Activated T-cell treated with anti-CD3 and anti-CD28 coated beads, Interleukin-2, amount 50 U/mL, for 24 hours (primary cell): Measurements from ENCODE around the gene ERP27.
A peak's percentile ranks its signal among the peaks of the same experiment; 100 is the strongest.

Experiments
- DNase-seq: peaks from one replicate; pipeline ENCODE4 v3.0.0-alpha.2; 2020
- H3K27ac Mint-ChIP-seq: 2 replicates; pipeline ENCODE4 v1.8.0; 2020; ENCODE audit warnings: mild to moderate bottlenecking, mixed read lengths
- H3K27me3 Mint-ChIP-seq: 2 replicates; pipeline ENCODE4 v1.8.0; 2020; ENCODE audit warnings: mixed read lengths
- H3K36me3 Mint-ChIP-seq: 2 replicates; pipeline ENCODE4 v1.8.0; 2020; ENCODE audit warnings: low read depth, mixed read lengths
- H3K4me1 Mint-ChIP-seq: 2 replicates; pipeline ENCODE4 v1.8.0; 2020; ENCODE audit warnings: low read depth, mixed read lengths
- H3K4me3 Mint-ChIP-seq: 2 replicates; pipeline ENCODE4 v1.8.0; 2020; ENCODE audit warnings: mild to moderate bottlenecking, moderate library complexity, mixed read lengths
- H3K9me3 Mint-ChIP-seq: 2 replicates; pipeline ENCODE4 v1.8.0; 2020; ENCODE audit warnings: mixed read lengths

ERP27 gene

DNA sequence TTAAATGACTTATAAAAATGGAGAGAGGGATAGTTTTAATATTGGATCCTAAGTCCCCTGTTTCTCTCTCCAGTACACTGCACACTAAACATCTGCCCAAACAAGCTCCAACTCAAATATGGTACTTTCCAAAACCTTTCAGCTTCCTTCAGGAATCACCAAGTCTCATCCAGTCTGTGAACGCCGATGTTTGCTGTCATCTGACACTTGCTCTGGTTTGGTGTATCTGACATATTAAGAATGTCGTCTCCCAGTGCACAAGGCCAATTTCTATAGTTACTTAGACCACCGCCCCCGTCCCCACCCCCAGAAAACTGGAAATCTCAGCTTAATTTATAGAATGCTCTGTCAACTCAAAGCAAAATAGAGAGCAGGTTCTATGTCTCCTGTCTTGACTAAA is 47.6 kb downstream of the ERP27 start:
- Mint-ChIP-seq H3K27me3 (peaks cover under 1% of the 10 kb centered on the region), H3K4me1 (peaks cover 7% of the 10 kb centered on the region), H3K27ac (no peak overlapping the region), H3K4me3 (no peak overlapping the region), H3K36me3 (no peaks in the 10 kb centered on the region), H3K9me3 (no peaks in the 10 kb centered on the region)
- no peak for DNase-seq

DNA sequence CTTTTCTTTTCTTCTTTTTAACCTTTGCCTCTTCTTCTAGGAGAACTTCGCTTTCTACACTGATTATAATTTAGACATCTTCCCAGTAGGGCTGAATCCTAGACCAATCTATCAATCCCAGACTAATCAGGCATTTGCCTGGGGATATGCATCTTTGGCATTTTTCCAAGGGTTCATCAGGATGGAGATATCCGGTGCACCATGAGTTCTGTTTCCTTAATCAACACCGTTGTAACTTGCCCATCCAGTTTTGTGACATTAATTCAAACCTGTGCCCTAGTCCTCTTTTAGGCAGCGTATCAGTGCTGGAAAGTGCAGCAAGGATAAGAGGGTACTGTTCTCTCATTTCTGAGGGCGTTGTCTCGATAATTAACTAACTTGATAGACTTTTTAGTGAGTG is 52.1 kb downstream of the ERP27 start:
- Mint-ChIP-seq H3K9me3 (no peaks in the 10 kb centered on the region), H3K36me3 (no peaks in the 10 kb centered on the region), H3K27ac (no peak overlapping the region), H3K27me3 (peaks cover 5% of the 10 kb centered on the region), H3K4me1 (peaks cover 25% of the 10 kb centered on the region), H3K4me3 (no peak overlapping the region)
- DNase-seq = no peak

DNA sequence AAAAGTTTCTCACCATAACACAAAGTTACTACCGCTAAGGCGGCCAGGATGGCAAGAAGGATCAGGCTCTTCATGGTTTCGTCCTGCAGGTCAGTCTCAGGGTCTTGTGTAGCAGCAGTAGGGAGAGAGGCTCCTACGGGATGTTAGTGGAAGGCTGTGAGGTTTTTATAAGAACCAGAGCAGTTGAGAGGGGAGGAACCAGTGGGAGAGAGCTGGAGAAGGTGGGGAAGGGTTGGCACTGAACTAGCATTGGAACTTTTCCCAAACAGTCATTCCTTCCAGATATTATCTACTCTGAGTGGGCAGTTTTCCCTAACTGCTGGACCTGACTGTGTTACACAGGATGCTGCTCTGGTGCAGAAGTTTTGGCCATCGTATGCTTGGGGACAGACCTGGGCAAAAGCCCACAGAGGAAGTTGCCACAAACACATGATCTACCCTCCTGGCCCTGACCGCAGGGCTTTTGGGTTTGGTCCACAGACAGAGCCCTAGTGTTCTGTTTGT is 52.6 kb downstream of the ERP27 start, which contains the start of gene MGP:
Gene MGP (minus strand): TSS at position 137 of the 504 bp plus-strand sequence. CDS start 63 bp downstream, at position 74.
- peak within 1 kb of the TSS; percentile 60 for H3K27ac Mint-ChIP-seq
- H3K36me3 Mint-ChIP-seq = no peaks in the 10 kb centered on the region
- DNase-seq = no peak
- H3K9me3 Mint-ChIP-seq = no peaks in the 10 kb centered on the region
- H3K27me3 Mint-ChIP-seq = peaks cover 5% of the 10 kb centered on the region
- H3K4me3 Mint-ChIP-seq = peak within 1 kb of the TSS; percentile 51
- H3K4me1 Mint-ChIP-seq = peaks cover 29% of the 10 kb centered on the region

DNA sequence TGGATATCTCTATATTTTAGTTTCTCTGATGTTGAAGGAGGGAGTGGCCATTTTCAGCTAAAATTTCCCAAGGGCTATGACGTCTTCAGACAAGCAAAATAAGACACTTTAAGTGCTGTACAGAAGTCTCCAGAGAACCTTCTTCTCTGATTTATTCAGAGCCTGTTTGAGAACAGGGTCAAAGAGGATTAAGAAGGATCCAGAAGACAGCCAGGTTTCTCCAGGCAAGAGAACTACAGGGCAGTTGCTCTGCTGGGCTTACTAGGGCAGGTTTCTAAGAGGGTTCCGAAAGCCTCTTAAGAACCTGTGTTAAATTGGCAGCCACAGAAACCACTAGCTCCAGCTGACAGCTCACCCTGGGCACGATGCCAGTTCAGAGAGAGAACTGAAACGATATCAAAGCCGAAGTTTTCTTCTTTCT is 53.9 kb downstream of the ERP27 start:
- no peaks in the 10 kb centered on the region for H3K36me3 Mint-ChIP-seq
- peak overlapping the region; percentile 51 for H3K4me3 Mint-ChIP-seq
- DNase-seq = peak; percentile 74
- peaks cover 5% of the 10 kb centered on the region for H3K27me3 Mint-ChIP-seq
- no peaks in the 10 kb centered on the region for H3K9me3 Mint-ChIP-seq
- H3K27ac Mint-ChIP-seq = peak overlapping the region; percentile 60
- peaks cover 35% of the 10 kb centered on the region for H3K4me1 Mint-ChIP-seq

DNA sequence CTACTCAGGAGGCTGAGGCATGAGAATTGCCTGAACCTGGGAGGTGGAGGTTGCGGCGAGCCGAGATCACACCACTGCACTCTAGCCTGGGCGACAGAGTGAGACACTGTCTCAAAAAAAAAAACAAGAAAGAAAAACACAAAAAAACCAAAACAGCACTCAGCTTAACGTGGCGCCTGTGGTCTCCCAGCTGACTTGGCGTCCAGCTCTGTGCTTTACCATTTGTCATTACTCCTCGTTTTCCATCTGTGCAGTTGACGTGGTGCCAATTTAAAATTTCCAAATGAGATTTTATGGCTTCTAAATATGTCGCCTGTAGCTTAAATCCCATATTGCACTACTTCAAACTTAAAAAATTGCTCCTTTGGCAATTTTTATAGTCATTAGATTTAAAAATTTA is 54.7 kb downstream of the ERP27 start:
- DNase-seq = no peak
- H3K4me3 Mint-ChIP-seq = no peak overlapping the region
- H3K9me3 Mint-ChIP-seq = no peaks in the 10 kb centered on the region
- no peak overlapping the region for H3K27ac Mint-ChIP-seq
- no peaks in the 10 kb centered on the region for H3K36me3 Mint-ChIP-seq
- peaks cover 35% of the 10 kb centered on the region for H3K4me1 Mint-ChIP-seq
- peaks cover 5% of the 10 kb centered on the region for H3K27me3 Mint-ChIP-seq

DNA sequence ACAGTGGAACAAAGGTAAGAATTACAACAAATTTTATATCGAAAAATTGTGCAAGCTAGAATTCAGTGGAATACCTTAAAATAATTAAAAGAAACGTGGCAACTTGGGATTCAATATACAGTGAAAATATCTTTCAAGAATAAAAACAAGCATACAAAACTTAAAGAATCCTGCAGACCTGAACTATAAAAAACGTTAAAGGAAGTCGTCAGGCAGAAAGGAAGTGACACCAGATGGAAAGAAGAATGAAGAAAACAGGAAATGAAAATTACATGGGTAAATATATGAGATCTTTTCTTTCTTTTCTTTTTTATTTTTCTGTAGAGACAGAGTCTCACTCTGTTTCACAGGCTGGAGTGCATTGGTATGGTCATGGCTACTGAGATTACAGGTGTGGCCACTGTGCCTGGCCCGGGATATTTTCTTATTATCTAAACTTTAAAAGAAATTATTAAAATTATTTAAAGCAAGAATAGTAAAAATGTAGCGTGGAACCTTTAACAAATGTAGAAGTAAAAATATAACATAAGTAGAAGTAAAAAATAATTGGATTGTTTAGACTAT is 57.4 kb downstream of the ERP27 start:
- H3K36me3 Mint-ChIP-seq = no peaks in the 10 kb centered on the region
- peaks cover 30% of the 10 kb centered on the region for H3K4me1 Mint-ChIP-seq
- DNase-seq = no peak
- H3K9me3 Mint-ChIP-seq = no peaks in the 10 kb centered on the region
- H3K27me3 Mint-ChIP-seq = peaks cover 5% of the 10 kb centered on the region
- H3K4me3 Mint-ChIP-seq = no peak overlapping the region
- H3K27ac Mint-ChIP-seq = peak overlapping the region; percentile 84

DNA sequence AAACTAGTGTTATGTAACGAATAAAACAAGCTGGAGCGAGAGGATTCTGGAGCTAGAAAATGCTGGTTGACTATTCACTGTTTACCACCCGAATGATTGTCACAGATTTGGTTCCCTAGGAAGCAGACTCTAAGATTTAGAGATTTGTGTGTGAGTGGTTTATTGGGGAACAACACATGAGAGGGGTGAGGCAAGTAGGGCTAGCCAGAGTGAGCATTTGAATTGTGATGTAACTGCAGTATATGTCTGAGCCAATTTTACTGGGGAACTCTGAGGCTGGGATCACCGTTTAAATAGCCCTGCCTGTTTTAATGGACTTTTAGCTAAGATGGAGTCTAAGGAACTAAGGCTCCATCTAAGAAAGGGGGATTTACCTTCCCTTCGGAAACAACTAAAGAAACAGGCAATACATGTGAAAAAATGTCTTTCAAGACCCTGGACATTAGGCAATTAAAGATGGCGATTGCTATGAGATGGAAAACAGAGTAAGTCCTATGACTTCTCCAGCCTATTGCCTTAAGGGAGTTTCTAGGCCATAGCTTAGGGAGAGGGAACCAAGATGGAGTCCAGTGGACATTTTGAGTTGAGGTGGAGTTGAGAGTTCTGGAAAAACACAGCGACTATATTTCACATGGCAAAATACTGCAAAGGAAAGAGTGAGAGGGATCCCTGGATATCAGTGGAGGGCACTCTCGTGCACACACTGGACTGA is 59.0 kb downstream of the ERP27 start:
- Mint-ChIP-seq H3K4me3 (no peak overlapping the region), H3K9me3 (no peaks in the 10 kb centered on the region), H3K4me1 (peaks cover 17% of the 10 kb centered on the region), H3K36me3 (no peaks in the 10 kb centered on the region), H3K27ac (no peak overlapping the region), H3K27me3 (no peaks in the 10 kb centered on the region)
- DNase-seq = no peak

DNA sequence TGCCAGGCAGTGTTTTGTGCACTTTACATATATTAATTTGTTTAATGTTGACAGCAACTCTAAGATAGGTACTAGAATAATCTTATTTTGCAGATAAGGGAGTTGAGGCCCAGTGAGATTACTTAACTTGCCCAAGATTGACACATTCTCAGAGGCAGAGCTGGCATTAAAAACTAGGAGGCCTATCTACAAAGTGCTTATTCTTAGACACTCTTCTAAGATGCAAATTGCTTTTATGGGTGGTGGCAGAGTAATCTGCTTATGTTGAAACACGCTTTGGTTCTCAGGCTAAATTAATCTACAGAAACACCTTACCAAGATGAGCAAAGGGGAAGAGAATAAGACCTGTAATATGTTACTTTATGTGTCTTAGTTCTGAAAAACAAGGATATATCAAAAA is 59.8 kb downstream of the ERP27 start:
- no peak for DNase-seq
- H3K4me1 Mint-ChIP-seq = peaks cover 15% of the 10 kb centered on the region
- no peaks in the 10 kb centered on the region for H3K36me3 Mint-ChIP-seq
- no peak overlapping the region for H3K27ac Mint-ChIP-seq
- no peaks in the 10 kb centered on the region for H3K9me3 Mint-ChIP-seq
- no peak overlapping the region for H3K4me3 Mint-ChIP-seq
- no peaks in the 10 kb centered on the region for H3K27me3 Mint-ChIP-seq

DNA sequence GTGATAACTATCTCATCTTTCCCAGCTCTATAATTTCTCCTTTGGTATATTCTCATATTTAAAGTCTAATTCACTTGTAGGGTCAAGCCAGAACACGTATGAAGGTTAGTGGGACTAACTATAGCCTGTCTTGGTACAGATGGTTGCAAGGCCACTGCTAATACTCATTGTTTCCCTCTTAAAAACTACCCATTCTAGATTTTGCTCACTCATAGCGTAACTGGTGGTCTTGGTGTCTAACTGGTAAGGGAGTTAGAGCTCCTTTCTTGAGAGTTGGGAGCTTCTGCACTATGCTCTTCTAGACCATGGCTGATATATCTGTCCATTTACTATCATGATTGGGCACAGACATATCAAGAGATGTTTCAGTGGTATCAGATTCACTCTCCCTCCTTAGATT is 61.5 kb downstream of the ERP27 start:
- H3K4me1 Mint-ChIP-seq = peaks cover 13% of the 10 kb centered on the region
- H3K9me3 Mint-ChIP-seq = no peaks in the 10 kb centered on the region
- no peaks in the 10 kb centered on the region for H3K36me3 Mint-ChIP-seq
- H3K4me3 Mint-ChIP-seq = no peak overlapping the region
- H3K27me3 Mint-ChIP-seq = no peaks in the 10 kb centered on the region
- DNase-seq = no peak
- H3K27ac Mint-ChIP-seq = no peak overlapping the region

DNA sequence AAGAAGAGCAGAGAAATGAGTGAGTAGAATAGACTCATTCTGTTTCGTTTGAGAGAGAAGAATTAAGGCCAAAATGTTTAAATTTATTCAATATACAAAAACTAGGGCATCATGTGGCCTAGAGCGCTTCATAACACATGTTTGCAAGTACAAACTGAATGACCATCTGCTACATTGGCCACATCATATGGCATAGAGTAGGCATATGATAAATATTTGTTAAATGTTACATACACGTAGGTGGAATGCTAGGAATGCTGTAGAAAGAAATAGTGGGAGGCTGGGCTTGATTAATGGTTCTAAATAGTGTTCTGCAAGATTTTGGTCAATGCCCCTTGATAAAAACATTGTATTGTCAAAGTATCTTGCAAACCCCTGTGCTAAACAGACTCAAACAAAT is 63.5 kb downstream of the ERP27 start:
- Mint-ChIP-seq H3K4me1 (peaks cover 1% of the 10 kb centered on the region), H3K27ac (no peak overlapping the region), H3K36me3 (no peaks in the 10 kb centered on the region), H3K9me3 (no peaks in the 10 kb centered on the region), H3K4me3 (no peak overlapping the region), H3K27me3 (no peaks in the 10 kb centered on the region)
- no peak for DNase-seq

DNA sequence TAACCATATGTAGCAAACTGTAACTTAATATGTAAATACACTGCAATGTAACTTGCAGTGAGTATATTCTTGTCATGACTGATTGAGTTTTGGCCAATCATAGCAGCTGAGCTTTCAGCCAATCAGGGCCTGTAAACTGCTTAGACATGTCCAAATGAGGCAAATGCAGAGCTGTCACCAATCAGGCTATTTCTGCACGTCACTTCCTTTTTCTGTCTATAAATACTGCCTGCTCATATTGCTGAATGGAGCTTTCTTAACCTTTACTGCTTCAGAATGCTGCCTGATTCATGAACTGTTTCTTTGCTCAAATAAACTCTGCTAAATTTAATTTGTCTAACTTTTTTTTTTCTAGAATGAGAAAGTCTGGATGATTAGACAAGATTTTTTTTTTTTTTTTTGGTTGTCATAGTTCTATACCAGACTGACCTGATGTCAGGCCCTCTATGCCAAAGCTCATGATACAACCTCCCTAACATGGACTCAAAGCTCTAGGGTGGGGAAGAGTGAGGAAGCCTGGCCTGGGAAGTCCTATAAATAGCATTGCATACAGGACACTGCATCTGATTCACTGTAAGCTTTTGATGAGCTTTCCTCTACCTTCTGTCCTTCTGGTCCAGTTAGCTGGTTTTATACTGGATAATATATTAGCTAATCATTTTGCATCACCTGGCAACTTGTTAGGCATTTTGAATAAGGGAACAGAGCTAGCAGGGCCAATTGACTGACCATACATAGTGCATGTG is 64.7 kb downstream of the ERP27 start:
- Mint-ChIP-seq H3K4me1 (peaks cover 3% of the 10 kb centered on the region), H3K36me3 (no peaks in the 10 kb centered on the region), H3K27ac (no peak overlapping the region), H3K9me3 (no peaks in the 10 kb centered on the region), H3K27me3 (no peaks in the 10 kb centered on the region), H3K4me3 (no peak overlapping the region)
- DNase-seq = no peak

DNA sequence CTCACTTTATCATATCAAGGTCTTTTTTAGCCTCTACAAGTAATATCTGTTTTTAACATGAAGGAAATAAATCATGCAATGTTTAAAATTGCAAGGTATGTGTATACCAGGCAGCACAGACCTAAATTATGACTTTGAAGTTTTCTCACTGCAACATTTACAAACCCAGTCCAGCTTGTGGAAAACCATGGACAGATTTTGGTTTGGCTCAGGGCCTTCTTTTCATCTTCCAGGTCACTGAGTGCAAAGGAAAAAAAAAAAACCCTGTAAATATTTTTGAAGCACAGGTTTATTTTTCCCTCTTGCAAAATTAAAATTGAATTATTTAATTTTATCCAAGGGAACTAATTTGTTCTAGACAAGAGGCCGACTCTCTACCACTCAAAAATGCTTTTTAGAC is 66.5 kb downstream of the ERP27 start:
- H3K4me3 Mint-ChIP-seq = no peak overlapping the region
- no peaks in the 10 kb centered on the region for H3K9me3 Mint-ChIP-seq
- H3K36me3 Mint-ChIP-seq = no peaks in the 10 kb centered on the region
- H3K27me3 Mint-ChIP-seq = no peaks in the 10 kb centered on the region
- no peak for DNase-seq
- peaks cover 3% of the 10 kb centered on the region for H3K4me1 Mint-ChIP-seq
- no peak overlapping the region for H3K27ac Mint-ChIP-seq

DNA sequence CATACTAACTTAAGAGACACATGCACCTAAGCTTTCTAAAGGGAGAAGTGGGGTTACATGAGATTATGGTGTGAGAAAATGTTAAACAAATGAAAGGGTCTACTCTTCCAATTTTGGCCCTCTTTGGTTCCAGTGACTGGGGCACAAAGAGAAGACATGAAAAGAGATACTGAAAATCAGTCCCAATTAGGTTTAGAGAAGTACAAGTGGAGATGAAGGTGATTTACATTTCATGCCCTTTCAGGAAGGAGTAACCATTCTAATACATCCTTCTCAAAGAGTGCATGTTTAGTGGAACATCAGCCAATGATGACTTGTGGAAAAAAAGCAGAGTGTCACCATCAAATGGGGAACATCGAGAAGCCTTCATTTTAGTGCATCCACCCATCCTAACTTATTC is 67.1 kb downstream of the ERP27 start:
- H3K27me3 Mint-ChIP-seq = no peaks in the 10 kb centered on the region
- no peaks in the 10 kb centered on the region for H3K9me3 Mint-ChIP-seq
- H3K4me3 Mint-ChIP-seq = no peak overlapping the region
- no peaks in the 10 kb centered on the region for H3K36me3 Mint-ChIP-seq
- H3K4me1 Mint-ChIP-seq = peaks cover 3% of the 10 kb centered on the region
- DNase-seq = no peak
- no peak overlapping the region for H3K27ac Mint-ChIP-seq

DNA sequence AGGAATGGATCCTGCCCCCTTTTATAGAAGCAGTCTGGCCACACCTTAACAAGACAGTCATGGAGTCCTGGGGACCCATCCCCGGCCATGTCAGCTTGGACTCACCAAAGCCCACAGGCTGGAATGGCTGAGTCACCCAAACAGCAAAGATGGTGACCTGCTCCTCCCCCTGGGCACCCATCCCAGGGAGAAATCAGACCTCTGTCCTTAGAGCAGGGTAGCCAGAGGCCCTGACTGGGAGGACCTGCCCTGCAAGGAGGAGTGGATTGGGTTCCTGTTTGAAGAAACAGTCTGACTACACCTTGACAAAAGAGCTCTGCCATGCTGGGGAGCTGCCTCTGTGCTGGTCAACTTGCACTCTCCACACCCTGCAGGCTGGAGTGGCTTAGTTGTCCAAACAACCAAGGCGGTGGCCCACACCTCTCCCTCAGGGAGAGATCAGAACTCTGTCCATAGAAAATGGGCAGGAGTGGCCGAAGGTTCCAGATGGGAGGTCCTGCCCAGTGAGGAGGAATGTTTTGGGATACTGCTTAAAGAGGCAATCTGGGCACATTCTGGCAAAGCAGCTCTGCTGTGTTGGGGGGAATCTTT is 69.3 kb downstream of the ERP27 start:
- Mint-ChIP-seq H3K27ac (no peak overlapping the region), H3K27me3 (no peaks in the 10 kb centered on the region), H3K4me3 (no peak overlapping the region), H3K4me1 (peaks cover 3% of the 10 kb centered on the region), H3K9me3 (no peaks in the 10 kb centered on the region), H3K36me3 (no peaks in the 10 kb centered on the region)
- no peak for DNase-seq
